Stimulated activated CD8-positive, alpha-beta memory T cell treated with anti-CD3 and anti-CD28 coated beads, Interleukin-12 subunit alpha, Interleukin-12 subunit beta, amount 100 ng/mL, for 1 hour (primary cell): ENCODE data around the gene PIP4K2A.

Experiments used
- DNase-seq: peaks from one replicate; pipeline ENCODE4 v3.0.0-alpha.2; 2020; ENCODE audit warnings: low read depth

The PIP4K2A gene

DNA sequence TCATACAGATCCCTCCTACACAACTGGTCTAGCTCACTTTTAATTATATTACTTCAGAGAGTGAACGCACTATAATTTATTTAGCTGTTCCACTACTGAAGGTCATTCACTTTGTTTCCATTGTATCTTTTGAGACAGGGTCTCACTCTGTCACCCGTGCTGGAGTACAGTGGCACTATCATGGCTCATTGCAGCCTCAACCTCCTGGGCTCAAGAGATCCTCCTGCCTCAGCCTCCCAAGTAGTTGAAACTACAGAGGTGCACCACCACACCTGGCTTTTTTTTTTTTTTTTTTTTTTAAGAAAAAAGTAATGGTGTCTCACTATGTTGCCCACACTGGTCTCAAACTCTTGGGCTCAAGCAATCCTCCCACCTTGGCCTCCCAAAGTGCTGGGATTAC, 49.0 kb downstream of the PIP4K2A start:
- DNase-seq: no peak

DNA sequence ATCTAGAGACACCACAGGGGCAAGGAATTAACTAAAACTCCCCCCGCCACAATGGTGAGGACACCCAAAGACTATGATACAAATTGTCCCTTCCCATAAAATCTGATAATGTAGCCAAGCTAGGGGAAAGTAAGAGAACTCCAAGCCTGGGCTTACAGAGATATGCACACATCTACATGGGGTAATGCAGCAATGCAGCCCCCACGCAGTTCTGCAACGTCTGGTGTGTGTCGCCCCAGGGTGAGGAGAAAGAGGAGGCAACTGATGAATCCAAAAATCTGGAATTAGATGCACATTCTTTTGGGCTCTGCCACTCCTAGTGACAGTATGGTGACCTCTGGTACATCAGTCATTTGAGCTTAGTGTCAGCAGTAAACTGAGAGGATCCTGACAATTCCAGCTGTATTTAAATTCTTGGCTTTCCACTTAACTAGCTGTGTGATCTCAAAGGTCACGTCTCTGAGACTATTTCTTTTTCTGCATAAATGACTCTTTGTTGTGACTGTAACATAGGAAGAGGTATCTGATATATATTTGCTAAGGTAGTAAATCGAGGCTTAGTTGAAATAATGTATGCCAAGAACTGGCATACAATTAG, 51.5 kb downstream of the PIP4K2A start:
- DNase-seq: no peak

DNA sequence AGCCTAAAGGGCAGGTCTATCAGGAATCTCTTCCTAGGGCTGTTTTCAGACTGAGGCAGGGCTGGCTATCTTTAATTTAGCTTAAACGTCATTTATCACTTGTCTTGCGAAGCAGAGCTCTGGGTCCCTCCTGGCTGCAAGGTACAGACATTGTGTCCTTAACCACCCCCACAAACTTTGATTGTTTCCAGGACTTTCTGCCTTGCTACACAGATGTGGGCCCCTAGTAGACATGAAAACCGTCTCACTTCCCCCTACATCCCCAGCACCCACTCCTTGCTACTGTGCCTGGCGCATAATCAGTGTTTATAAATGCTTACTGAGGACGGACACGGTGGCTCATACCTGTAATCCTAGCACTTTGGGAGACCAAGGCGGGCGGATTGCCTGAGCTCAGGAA, 54.5 kb downstream of the PIP4K2A start:
- DNase-seq: no peak

DNA sequence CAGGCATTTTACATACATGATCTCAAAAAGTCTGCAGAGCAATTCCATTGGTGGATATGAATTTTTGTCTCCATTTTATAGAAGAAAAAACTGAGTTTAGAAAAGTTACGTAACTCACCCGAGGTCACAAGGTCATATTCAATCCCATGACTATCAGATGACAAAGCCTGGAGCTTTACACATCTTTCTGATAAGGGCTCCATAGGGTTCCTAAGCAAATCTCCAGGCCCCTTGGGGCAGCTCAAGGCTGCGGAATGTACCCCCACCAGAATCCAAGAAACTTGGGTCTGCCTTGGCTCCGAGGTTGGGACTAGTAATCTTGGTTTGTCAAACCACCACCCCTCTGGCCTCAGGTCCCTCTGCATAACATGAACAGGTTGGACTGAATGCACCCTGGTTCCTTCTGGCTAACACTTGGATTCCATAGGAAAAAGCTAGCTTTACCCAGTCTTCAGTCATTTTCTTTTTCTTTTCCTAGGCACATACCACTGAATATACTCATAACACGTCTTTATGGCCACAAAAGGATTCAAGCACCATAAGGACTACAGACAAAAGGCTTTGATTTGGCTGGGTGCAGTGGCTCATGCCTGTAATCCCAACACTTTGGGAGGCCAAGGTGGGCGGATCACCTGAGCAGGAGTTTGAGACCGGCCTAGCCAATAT, 55.5 kb downstream of the PIP4K2A start:
- no peak for DNase-seq

DNA sequence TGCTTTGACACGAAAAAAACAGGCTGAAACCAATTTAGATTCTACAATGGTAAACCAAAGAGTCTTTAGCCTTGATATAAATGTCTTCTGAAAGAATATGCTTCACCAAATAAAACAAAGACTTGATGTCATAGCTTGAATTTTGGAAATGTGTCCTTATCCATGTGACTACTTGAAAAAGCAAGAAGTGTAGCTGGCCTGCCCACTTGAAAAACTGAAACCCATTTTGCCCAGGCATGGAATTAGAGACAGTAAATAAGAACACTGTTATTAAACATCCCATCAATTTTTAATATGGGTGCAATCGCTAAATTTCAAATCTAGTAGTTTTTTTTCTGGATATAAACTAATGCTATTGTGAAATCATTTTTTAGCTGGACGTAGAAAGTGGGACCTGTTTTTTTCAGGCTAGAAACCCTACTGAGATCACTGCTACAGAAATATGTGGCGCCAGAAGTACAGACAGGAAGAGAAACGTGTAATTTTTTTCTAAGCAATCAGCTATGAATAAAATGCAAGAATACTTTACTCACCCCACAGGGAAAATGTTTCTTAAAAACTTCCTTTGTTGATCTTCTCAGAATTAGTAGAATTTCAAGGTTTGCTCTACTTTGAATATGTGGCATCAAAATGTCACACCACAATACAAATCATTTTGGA, 56.7 kb downstream of the PIP4K2A start:
- DNase-seq: no peak

DNA sequence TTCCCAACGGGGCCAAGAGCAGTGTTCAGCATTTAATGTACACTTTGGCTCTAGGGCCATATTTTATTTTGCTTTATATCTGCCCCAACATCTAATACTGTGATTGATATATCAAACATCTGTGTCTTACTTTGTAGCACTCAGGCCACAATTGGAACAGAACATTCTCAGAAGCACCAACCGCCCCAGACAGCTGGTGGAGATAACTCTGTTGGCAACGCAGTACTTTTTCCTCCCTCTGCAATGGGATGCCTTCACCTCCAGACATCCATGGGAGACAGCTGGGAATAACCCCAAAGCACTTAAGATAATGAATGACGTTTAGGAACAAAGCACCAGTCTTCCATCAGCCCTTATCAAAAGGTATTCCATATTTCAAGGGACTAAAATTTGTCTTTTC, 57.4 kb downstream of the PIP4K2A start:
- DNase-seq: no peak

- DNase-seq: no peak
Measured at GRCh38 chr10:22656036-22656435, 58.3 kb downstream of the PIP4K2A start.

DNA sequence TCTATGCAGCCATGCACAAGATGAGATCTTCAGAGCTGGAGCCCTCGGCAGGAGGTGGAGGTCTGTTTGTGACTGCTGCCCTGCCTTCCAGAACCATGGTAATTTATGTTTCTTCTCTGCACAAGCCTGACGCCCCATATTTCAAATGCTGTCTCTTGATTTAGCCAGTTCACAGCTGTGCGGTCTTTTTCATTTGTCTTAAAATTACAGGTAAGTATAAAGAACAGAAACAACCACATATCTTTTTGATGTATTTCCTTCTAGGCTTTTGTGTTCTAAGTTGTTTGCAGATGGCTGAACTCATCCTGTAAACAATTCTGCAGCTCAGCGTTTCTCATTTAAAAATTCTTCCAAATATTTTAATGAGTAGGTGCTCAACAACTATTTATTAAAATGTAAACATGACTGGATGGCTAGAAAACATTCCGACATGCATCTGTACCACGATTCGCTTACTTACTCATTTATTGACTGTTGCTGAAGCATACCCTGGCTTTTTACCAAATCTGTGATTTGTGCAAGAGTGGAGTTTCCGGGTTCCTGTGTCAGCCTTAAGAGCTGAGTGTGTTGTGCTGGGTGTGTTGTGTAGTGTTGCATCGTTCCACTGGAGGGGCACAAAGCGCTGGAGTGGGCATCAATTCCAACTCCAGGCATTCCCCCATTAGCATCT, 58.9 kb downstream of the PIP4K2A start:
- DNase-seq: no peak

DNA sequence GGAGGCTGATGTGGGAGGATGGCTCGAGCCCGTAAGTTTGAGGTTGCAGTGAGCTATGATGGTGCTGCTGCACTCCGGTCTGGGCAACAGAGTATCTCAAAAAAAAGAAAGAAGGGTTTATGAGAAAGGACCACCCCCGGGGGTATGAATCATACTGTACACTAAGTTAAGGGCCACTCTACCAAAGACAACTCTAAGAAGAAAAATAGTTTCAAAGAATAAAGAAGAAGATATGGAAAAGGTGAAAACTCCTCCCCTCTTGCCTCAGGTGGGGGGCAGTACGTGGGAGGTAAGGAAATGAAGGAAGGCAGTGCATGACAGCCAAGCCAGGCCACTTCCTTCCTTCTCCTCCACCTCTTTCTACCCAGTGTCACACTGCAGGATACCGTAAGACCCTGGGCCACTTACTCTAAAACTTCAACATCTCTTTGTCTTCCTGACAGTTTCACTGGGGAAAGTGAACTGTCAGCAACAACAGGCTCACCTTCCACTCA, 61.3 kb downstream of the PIP4K2A start:
- no peak for DNase-seq

DNA sequence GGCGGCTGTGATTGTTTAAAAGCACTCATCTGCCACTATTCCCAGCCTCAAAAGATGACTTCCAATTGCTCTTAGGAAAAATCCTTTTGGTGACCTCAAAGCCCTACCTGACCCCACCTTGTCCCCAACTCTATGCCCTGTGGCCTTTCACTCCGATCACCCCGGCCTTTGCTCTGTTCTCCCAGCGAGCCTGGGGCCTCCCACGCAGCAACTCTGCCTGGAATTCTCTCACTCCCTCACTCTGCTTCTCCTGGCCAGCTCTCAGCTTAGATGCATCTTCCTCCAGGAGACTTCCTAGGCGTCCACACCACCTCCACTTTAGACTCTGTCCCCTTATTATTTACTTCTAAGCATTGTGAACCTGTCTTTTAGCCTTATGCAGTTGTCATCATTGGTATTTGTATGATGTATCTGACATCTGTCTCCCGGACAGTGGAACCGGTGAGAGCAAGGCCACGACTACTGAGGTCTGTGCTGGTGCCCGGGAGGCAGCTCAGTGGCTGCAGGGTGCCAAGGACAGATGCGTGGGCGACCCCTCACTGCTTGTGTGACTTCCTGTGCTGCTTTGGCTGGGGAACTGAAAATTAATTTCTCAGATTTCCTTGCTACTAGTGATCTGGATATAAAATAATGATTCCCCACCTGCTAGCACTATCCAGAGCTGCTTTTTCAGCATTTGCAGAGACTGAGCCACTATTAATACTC, 63.0 kb downstream of the PIP4K2A start:
- no peak for DNase-seq

- no peak for DNase-seq
Measured at GRCh38 chr10:22649994-22650393, 64.4 kb downstream of the PIP4K2A start.

DNA sequence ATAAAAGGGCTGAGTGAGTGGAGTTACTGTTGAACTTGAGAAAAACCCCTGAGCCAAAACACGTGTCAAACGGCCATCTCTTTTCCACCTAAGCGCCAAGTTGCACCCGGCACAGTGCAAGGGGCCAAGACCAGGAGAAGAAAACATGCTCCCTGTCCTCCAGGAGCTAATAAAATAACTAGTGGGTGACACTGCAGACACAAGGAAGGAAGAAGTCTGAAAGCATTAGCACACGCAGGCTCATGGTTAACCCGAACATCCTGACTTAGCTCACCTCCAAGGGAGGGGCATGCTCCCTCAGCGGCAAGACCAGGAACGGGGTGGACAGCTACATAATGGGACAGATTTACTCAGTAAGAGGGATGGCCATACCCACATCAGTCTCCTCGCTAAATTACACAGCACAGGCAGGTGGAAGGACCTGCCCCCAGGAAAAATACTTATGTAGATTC, 65.0 kb downstream of the PIP4K2A start:
- no peak for DNase-seq

DNA sequence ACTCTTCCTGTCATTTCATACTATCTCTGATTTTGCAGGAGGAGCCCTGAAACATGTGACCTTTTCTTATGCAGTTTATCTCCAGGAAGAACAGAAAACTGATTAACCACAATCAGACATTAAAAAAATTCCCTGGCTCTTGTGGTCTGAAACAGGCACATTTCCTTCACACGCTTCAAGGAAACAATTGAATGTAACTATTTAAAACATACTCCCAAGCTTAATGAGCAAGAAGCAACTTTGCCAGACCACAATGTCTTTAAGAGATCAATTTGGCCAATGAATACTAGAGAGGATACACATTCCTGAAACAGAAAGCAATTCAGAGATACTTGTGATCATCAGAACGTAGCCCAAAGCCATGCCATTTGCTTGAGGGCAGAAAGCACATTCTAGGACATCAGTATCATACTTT, 65.8 kb downstream of the PIP4K2A start:
- no peak for DNase-seq

- no peak for DNase-seq
Measured at GRCh38 chr10:22647244-22647643, 67.1 kb downstream of the PIP4K2A start.

GRCh38 chr10:22646388-22646853, 68.0 kb downstream of the PIP4K2A start:
- no peak for DNase-seq

- no peak for DNase-seq
Measured at GRCh38 chr10:22644222-22644621, 70.2 kb downstream of the PIP4K2A start.

DNA sequence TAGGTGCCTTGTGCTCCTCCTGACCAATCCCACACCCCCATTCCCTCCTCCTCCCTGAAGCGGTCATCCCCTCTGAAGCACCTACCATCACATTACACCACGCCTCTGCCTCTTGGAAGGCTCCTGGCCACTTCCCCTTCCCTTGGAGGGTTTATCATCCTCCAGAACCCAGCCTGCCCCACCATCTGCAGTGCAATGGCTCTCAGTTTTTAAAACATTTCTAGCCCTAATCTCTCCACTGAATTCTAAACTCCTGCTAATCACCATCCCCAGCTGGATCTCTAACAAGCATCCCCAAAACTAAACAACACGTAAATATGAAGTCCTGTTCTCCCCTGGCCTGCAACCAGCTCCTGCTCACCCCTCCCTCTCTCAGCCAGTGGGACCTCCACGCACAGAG, 70.6 kb downstream of the PIP4K2A start:
- DNase-seq: no peak

GRCh38 chr10:22643116-22643515, 71.3 kb downstream of the PIP4K2A start:
- no peak for DNase-seq

DNA sequence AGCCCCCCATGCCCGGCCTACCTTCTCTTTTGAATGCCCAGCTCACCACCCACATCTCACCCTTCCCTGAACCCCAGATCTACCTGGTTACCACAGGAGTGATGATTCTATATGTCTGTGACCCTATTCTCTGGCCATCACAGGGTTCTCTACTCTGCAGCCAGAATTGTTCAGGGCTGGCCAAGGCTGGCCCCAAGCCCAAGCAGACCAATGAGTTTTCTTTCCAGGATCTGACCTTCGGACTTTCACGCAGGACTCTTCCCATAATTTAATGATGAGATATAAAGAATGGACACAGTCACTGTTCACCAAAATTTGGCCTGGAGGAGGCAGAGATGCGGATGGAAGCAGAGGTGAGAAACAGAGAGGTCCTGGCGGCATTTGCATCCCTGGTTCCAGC, 72.6 kb downstream of the PIP4K2A start:
- no peak for DNase-seq

DNA sequence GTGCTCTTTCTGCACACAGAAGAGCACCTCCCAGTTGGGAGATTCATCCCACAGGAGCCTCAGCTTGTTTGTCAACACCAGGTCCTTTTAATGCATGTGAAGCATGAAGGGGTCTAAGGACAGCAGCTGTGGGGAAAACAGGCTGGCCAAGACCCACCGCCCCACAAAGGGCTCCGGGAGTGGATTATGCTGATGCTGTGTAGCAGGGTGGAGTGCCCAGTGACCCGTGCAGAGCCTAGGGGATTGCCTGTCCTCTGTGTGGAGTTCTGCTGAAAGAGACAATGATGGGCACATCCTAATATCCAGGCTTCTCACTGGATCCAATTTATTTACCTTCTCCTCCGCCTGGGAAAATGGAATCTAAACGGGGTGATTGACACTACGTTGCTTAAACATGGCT, 74.0 kb downstream of the PIP4K2A start:
- no peak for DNase-seq

DNA sequence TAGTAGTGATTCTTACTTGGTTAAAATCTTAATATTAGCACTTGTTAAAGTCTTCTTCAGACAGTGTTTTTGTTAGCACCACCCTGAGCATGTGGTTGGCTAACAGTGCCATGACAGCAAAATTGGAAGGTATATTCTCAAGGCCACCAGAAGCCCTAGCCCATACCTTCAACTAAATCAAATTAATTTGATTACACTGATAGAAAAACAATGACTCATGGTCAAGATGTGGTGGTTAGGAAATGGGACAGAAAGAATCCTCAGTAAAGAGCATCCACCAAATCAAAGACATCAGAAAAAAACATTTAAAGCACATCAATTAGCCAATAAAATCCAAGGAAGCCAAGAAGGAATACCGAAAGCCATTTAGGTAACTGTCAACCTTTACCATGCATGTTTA, 75.5 kb downstream of the PIP4K2A start:
- DNase-seq: no peak

- DNase-seq: no peak
Measured at GRCh38 chr10:22637491-22637890, 76.9 kb downstream of the PIP4K2A start.
